ENCODE results near the gene DGKA.

DNA sequence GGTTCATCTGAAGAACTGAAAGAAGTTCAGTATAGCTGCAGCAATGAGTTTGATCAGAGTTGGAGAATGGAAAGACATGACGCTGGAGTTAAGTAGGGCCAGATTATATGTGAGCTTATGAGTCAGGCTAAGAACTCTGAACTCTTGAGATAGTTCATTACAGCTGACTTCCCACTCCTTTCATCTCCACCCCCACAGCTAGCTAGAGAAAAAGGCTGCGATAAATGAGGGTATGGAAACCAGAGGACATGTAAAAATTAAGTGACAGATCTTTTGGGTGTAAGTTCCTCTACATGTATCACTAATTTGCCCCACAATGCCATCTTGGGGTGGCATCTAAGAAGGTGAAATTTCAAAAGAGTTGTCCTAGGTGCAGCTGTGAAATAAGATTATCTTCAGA lies 31.9 kb upstream of the DGKA start:
- TF ChIP-seq, protein P1, sequence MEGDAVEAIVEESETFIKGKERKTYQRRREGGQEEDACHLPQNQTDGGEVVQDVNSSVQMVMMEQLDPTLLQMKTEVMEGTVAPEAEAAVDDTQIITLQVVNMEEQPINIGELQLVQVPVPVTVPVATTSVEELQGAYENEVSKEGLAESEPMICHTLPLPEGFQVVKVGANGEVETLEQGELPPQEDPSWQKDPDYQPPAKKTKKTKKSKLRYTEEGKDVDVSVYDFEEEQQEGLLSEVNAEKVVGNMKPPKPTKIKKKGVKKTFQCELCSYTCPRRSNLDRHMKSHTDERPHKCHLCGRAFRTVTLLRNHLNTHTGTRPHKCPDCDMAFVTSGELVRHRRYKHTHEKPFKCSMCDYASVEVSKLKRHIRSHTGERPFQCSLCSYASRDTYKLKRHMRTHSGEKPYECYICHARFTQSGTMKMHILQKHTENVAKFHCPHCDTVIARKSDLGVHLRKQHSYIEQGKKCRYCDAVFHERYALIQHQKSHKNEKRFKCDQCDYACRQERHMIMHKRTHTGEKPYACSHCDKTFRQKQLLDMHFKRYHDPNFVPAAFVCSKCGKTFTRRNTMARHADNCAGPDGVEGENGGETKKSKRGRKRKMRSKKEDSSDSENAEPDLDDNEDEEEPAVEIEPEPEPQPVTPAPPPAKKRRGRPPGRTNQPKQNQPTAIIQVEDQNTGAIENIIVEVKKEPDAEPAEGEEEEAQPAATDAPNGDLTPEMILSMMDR (IDR thresholded peaks at IDR 0.05) = no peak
- no peak for TF ChIP-seq POLR2A (IDR thresholded peaks at IDR 0.05)
